GM12878 (cell line): ENCODE measurements around the gene JAKMIP1.

Source experiments
- ATF3 ChIP-seq: IDR thresholded peaks from 2 replicates; pipeline ENCODE4 v1.6.1; 2011; ENCODE audit warnings: low read depth, mild to moderate bottlenecking, low read length, moderate library complexity, borderline replicate concordance; ENCODE audit errors: extremely low read depth
- DPF2 ChIP-seq: fragments of 450-650 bp; IDR thresholded peaks from 2 replicates; pipeline ENCODE4 v1.6.1; 2017; ENCODE audit warnings: mild to moderate bottlenecking
- EP300 ChIP-seq, 2 experiments: fragments of 150-350 bp in 1 of 2; IDR thresholded peaks; 2 replicates each; pipeline ENCODE4 v1.6.1; 2011 to 2012; ENCODE audit warnings: low read depth in 2 of 2, low read length in 2 of 2, borderline replicate concordance in 1 of 2, improper control_type of control experiment in 1 of 2, inconsistent platforms in 1 of 2; ENCODE audit not compliant: control insufficient read depth in 1 of 2
- EZH2 ChIP-seq: IDR thresholded peaks from 2 replicates; pipeline ENCODE4 v1.6.1; 2012; ENCODE audit warnings: low read depth, mild to moderate bottlenecking, control low read depth, inconsistent platforms, low read length, borderline replicate concordance; ENCODE audit not compliant: control insufficient read depth
- GABPA ChIP-seq: IDR thresholded peaks from 2 replicates; pipeline ENCODE4 v1.6.1; 2014; ENCODE audit warnings: antibody characterized with exemption, low read depth, mild to moderate bottlenecking, inconsistent platforms
- HCFC1 ChIP-seq: fragments of 150-350 bp; IDR thresholded peaks from 2 replicates; pipeline ENCODE4 v1.6.1; 2014; ENCODE audit warnings: low read length
- LARP7 ChIP-seq: fragments of 450-650 bp; IDR thresholded peaks from 2 replicates; pipeline ENCODE4 v1.6.1; 2017; ENCODE audit warnings: mild to moderate bottlenecking
- RAD51 ChIP-seq: fragments of 450-650 bp; IDR thresholded peaks from 2 replicates; pipeline ENCODE4 v1.6.1; 2016; ENCODE audit warnings: moderate library complexity, mild to moderate bottlenecking, inconsistent platforms
- RCOR1 ChIP-seq: conservative IDR thresholded peaks from 2 replicates; pipeline ENCODE4 v1.6.1; 2012; ENCODE audit warnings: low read depth, low read length, improper control_type of control experiment
- SRF ChIP-seq, 2 experiments: IDR thresholded peaks; 2 replicates each; pipeline ENCODE4 v1.6.1; 2011; ENCODE audit warnings: low read depth in 2 of 2, low read length in 2 of 2, mild to moderate bottlenecking in 1 of 2, moderate library complexity in 1 of 2
- TCF7 ChIP-seq: IDR thresholded peaks from 2 replicates; pipeline ENCODE4 v1.6.1; 2014; ENCODE audit warnings: antibody characterized with exemption, borderline replicate concordance
- TF ChIP-seq, protein P1 (sequence below), 3 experiments: IDR thresholded peaks in 2 of 3; conservative IDR thresholded peaks in 1 of 3; 2 replicates each; pipeline ENCODE4 v1.5.1; 2011; ENCODE audit warnings: low read depth in 3 of 3, low read length in 3 of 3, mild to moderate bottlenecking in 3 of 3, control low read depth in 2 of 3, moderate library complexity in 2 of 3, inconsistent platforms in 1 of 3, mixed read lengths in 1 of 3; ENCODE audit not compliant: control insufficient read depth in 2 of 3, insufficient read depth in 1 of 3; ENCODE audit errors: extremely low read depth in 1 of 3

DNA sequence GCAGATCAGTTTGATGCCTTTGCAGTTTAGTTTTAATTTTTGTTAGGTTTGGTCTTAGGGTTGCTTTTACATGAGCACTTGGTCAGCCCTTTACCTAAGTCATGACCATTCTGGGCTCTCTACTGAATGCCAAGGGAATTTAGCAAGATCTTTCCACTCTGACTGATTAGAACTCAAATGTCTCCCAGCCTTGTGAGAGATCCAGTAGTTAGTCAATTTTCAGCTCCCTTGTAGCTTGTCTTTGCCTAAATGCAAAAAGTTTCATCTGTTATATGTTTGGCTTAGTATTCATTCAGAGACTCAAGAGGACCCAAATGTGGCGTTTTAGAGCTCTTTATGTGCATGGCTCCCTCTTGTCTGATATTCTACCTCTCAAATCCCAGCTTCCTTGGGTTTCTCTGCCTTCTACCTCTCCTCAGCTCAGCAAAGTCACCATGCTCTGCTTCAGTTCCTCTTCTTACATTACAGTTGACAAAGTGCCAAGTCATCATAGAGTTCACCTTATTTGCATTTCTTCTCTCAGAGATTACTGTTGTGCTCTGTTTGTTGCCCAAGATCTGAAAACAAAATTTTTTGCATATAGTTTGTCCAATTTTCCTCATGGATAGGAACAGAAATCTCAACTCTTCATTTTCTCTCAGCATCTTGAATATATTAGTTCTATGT, 17.5 kb upstream of the JAKMIP1 start:
- TF ChIP-seq, protein P1, sequence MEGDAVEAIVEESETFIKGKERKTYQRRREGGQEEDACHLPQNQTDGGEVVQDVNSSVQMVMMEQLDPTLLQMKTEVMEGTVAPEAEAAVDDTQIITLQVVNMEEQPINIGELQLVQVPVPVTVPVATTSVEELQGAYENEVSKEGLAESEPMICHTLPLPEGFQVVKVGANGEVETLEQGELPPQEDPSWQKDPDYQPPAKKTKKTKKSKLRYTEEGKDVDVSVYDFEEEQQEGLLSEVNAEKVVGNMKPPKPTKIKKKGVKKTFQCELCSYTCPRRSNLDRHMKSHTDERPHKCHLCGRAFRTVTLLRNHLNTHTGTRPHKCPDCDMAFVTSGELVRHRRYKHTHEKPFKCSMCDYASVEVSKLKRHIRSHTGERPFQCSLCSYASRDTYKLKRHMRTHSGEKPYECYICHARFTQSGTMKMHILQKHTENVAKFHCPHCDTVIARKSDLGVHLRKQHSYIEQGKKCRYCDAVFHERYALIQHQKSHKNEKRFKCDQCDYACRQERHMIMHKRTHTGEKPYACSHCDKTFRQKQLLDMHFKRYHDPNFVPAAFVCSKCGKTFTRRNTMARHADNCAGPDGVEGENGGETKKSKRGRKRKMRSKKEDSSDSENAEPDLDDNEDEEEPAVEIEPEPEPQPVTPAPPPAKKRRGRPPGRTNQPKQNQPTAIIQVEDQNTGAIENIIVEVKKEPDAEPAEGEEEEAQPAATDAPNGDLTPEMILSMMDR (IDR thresholded peaks at IDR 0.05 in 2 of 3, conservative IDR thresholded peaks at IDR 0.05 in 1 of 3; ENCODE audit: control insufficient read depth in 2 of 3, extremely low read depth in 1 of 3, insufficient read depth in 1 of 3, low read depth in 3 of 3, low read length in 3 of 3): no peak
- no peak for TF ChIP-seq RAD51
- TF ChIP-seq ATF3: no peak
- TF ChIP-seq EP300 (IDR thresholded peaks at IDR 0.05; ENCODE audit: borderline replicate concordance in 1 of 2, control insufficient read depth in 1 of 2, low read depth in 2 of 2, low read length in 2 of 2): no peak
- no peak for TF ChIP-seq DPF2
- TF ChIP-seq TCF7: no peak
- no peak for TF ChIP-seq HCFC1
- no peak for TF ChIP-seq EZH2
- no peak for TF ChIP-seq LARP7
- TF ChIP-seq RCOR1: no peak
- no peak for TF ChIP-seq SRF (IDR thresholded peaks at IDR 0.05; ENCODE audit: low read depth in 2 of 2, low read length in 2 of 2)
- no peak for TF ChIP-seq GABPA
